Osteocyte (in vitro differentiated cells): Measurements from ENCODE around the gene MANSC1. TPM values are rescaled to one million over a fixed set of nuclear protein-coding genes. Genes with fewer than 3 reads are reported as not detected.

ENCODE experiments used
- DNase-seq: peaks from one replicate; pipeline ENCODE4 v3.0.0; 2021; ENCODE audit warnings: mixed read lengths; ENCODE audit not compliant: unreplicated experiment; ENCODE audit errors: extremely low spot score
- H3K27ac Mint-ChIP-seq: one replicate; pipeline ENCODE4 v1.8.0; 2021; ENCODE audit warnings: mild to moderate bottlenecking, mixed read lengths; ENCODE audit not compliant: unreplicated experiment
- H3K27me3 Mint-ChIP-seq: one replicate; pipeline ENCODE4 v1.8.0; 2021; ENCODE audit warnings: mixed read lengths; ENCODE audit not compliant: unreplicated experiment
- H3K36me3 Mint-ChIP-seq: one replicate; pipeline ENCODE4 v1.8.0; 2021; ENCODE audit warnings: mixed read lengths; ENCODE audit not compliant: unreplicated experiment
- H3K4me1 Mint-ChIP-seq: one replicate; pipeline ENCODE4 v1.8.0; 2021; ENCODE audit warnings: mixed read lengths; ENCODE audit not compliant: unreplicated experiment
- H3K4me3 Mint-ChIP-seq: one replicate; pipeline ENCODE4 v1.8.0; 2021; ENCODE audit warnings: mild to moderate bottlenecking, moderate library complexity, mixed read lengths; ENCODE audit not compliant: unreplicated experiment
- H3K9me3 Mint-ChIP-seq: one replicate; pipeline ENCODE4 v1.8.0; 2021; ENCODE audit warnings: mixed read lengths; ENCODE audit not compliant: unreplicated experiment
- long read RNA-seq: library from polyadenylated mRNA; unstranded; transcript quantifications from one replicate; pipeline ENCODE4 v2.0.0, GENCODE V29; 2021
- total RNA-seq: library from RNA; stranded (reverse); gene quantifications from 2 replicates; pipeline ENCODE4 v1.2.1, GENCODE V29; 2021
- TF ChIP-seq, protein P1 (sequence below): fragments of 200-600 bp; sonication (generic); IDR thresholded peaks from 2 replicates; pipeline ENCODE4 v1.5.0; 2021; ENCODE audit warnings: antibody characterized with exemption, mild to moderate bottlenecking, moderate library complexity

Gene MANSC1
- total RNA-seq: 8.8 and 9.1 TPM in 2 replicates
- long read RNA-seq, full-length matches to known transcripts: 31 of 34 reads
- long read RNA-seq, partial matches to known transcripts: 3 of 34 reads
- long read RNA-seq, other reads (novel, unspliced or antisense): 0 of 34 reads

DNA sequence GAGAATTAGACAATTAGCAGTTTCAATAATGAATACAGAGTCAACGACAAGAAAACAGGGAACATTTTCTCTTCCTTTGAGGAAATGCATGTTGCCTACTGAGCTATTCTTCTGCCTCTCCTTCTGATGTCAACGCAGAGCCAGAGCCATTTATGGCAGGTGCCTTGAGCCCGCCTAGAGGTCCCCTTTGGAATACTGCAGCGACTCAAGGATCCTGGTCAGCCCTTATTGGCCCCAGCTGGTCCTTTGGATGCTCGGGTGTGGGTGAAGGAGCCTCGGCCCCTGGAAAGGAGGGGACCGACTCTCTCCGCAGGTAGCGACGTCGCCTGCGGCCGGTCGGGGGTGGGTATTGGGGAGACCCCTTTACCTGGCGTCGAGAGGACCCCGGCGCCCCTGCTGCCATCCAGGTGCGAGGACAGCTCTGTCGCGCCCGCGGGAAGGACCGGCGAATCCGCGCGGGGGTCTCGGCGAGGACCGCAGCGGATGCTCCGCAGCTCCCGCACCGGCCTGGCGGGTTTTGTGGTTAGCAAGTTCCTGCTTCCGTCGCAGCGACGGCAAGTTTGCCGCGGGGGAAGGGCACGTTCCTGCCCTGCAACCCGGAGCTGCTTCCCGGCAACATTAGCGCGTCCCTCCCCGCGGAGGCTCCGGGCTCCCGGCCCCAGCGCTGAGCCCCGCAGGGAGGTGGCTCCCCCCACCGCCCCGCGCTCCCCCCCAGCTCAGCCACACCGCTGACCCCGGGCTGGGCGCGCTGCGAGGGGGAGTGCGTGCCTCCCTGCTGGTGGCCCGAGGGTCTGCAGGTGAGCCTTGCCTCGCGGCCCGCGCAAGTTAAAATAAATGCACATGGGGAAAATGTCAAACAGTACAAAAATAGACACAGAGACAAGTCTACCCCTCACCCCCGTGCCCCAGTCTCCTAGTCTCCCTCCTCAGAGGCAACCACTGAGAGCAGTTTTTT lies at the start of gene MANSC1:
TSS of gene MANSC1 (minus strand) at position 532 of the 955 bp plus-strand sequence. CDS start 6,928 bp downstream, outside the sequence.
- peaks cover 2% of the 10 kb centered on the region for H3K36me3 Mint-ChIP-seq
- peak within 1 kb of the TSS; percentile 69 for H3K4me3 Mint-ChIP-seq
- H3K27me3 Mint-ChIP-seq: no peaks in the 10 kb centered on the region
- DNase-seq: no peak
- H3K4me1 Mint-ChIP-seq: no peaks in the 10 kb centered on the region
- TF ChIP-seq, protein P1, sequence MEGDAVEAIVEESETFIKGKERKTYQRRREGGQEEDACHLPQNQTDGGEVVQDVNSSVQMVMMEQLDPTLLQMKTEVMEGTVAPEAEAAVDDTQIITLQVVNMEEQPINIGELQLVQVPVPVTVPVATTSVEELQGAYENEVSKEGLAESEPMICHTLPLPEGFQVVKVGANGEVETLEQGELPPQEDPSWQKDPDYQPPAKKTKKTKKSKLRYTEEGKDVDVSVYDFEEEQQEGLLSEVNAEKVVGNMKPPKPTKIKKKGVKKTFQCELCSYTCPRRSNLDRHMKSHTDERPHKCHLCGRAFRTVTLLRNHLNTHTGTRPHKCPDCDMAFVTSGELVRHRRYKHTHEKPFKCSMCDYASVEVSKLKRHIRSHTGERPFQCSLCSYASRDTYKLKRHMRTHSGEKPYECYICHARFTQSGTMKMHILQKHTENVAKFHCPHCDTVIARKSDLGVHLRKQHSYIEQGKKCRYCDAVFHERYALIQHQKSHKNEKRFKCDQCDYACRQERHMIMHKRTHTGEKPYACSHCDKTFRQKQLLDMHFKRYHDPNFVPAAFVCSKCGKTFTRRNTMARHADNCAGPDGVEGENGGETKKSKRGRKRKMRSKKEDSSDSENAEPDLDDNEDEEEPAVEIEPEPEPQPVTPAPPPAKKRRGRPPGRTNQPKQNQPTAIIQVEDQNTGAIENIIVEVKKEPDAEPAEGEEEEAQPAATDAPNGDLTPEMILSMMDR: peak; percentile 44
- H3K9me3 Mint-ChIP-seq: no peaks in the 10 kb centered on the region
- H3K27ac Mint-ChIP-seq: no peak within 1 kb of the TSS

DNA sequence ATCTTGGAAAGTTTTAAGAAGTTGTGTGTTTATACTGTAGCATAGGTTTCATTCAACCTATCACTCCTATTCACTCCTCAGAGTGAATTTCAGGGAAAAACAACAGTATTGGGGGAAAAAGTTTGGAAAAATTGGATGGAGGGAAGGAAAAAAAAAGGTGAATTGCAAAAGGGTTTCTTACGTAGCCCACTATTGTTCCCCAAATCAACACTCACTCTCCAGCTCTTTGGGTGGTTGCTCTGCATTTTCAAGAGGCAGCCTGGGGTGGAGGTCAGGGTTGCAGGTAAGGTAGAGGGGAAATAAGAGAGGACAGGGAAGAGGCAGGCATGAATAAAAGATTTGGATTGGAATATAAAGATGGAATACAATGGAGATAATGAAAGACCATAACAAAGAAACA lies 49.1 kb upstream of the MANSC1 start:
- Mint-ChIP-seq H3K9me3 (no peaks in the 10 kb centered on the region), H3K4me1 (peaks cover 20% of the 10 kb centered on the region), H3K27ac (no peak overlapping the region), H3K27me3 (no peaks in the 10 kb centered on the region), H3K36me3 (peaks cover 8% of the 10 kb centered on the region), H3K4me3 (no peak overlapping the region)
- TF ChIP-seq, protein P1: no peak
- DNase-seq: no peak

DNA sequence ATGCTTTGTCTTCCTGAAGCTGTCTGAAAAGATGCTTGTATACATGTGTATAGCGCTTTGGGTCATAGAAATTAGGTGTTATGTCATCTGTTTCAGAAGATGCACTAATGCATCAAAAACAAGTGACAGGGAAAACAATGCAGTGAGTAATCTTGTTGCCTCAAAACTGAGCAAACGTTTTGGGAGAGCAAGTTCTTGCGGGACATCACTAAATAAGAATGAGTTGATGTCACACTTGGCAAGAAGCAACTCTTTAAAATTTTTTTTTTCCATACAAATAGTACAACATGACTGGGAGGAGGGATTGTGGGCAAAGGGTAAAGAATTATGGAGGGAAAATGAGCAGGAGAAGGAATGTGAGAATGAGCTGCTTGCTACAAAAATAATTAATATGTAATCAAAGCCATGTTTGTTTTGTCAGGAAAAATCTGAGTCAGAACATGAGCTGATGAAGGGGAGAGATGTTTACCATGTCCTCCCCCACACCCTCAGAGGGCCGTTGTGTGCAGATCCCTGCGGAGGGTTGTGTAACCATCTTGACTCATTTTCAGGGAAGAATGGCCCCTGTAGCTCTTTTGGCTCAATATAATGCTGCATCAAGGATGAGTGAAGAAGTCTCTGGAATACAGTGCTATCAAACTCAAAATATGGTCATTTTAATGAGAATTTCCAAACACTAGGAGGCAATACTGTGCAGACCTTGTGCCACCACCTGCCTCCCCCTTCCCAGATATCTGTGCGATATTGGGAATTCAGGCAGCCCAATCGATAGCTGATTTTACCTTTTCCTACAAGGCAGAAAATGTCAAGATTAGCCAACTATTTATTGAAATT lies 48.2 kb upstream of the MANSC1 start:
- H3K36me3 Mint-ChIP-seq: peaks cover 6% of the 10 kb centered on the region
- H3K4me3 Mint-ChIP-seq: peak overlapping the region; percentile 14
- H3K27me3 Mint-ChIP-seq: no peaks in the 10 kb centered on the region
- peak overlapping the region; percentile 58 for H3K27ac Mint-ChIP-seq
- H3K4me1 Mint-ChIP-seq: peaks cover 20% of the 10 kb centered on the region
- no peaks in the 10 kb centered on the region for H3K9me3 Mint-ChIP-seq
- no peak for DNase-seq
- TF ChIP-seq, protein P1: peak; percentile 30

DNA sequence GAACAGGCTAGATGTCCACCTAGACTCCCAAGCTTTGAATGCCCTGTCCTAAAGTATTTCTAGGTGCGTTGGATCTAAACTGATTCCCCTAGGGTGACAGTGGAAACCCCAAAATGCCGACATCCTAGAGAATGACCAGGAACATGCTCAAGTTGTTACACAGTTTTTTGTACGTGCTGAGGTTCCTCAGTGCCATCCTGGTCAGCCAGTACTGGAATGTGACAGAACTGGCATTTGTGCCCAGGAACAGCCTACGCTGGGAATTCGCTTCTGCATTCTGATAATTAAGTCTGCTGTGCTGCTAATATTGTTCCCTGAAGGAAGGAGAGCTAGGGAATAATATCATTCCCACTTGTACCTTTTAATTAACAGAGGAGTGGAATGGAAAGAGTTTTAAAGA lies 47.1 kb upstream of the MANSC1 start:
- Mint-ChIP-seq H3K27me3 (no peaks in the 10 kb centered on the region), H3K9me3 (no peaks in the 10 kb centered on the region), H3K4me1 (peaks cover 20% of the 10 kb centered on the region), H3K36me3 (peaks cover 6% of the 10 kb centered on the region), H3K27ac (no peak overlapping the region), H3K4me3 (no peak overlapping the region)
- DNase-seq: no peak
- TF ChIP-seq, protein P1: no peak
